AG10803 (cell line): ENCODE data around the gene CDK2AP2.

Source experiments
- DNase-seq: peaks from one replicate; pipeline ENCODE4 v3.0.0; 2010; ENCODE audit warnings: low read depth
- H3K4me3 ChIP-seq: 2 replicates; pipeline ENCODE4 v1.5.1; 2011; ENCODE audit warnings: mild to moderate bottlenecking, low read length, control low read depth
- CTCF ChIP-seq: conservative IDR thresholded peaks from 2 replicates; pipeline ENCODE4 v1.5.1; 2011; ENCODE audit warnings: mild to moderate bottlenecking, low read length, control low read depth, inconsistent platforms

The CDK2AP2 gene

GRCh38 chr11:67497656-67498291 lies 10.2 kb downstream of the CDK2AP2 start:
- no peak for TF ChIP-seq CTCF

GRCh38 chr11:67496113-67496512 lies 11.8 kb downstream of the CDK2AP2 start:
- no peak overlapping the region for H3K4me3 ChIP-seq
- DNase-seq = no peak
- no peak for TF ChIP-seq CTCF

More at GRCh38 chr11:67497656-67498291, 10.2 kb downstream of the CDK2AP2 start:
- H3K4me3 ChIP-seq = no peak overlapping the region
- DNase-seq = no peak

- no peak overlapping the region for H3K4me3 ChIP-seq
- TF ChIP-seq CTCF = no peak
- no peak for DNase-seq
Observed at GRCh38 chr11:67495234-67496005, 12.5 kb downstream of the CDK2AP2 start.

GRCh38 chr11:67494371-67495233 lies 13.4 kb downstream of the CDK2AP2 start:
- TF ChIP-seq CTCF = no peak
- DNase-seq = no peak
- H3K4me3 ChIP-seq = no peak overlapping the region

- TF ChIP-seq CTCF = no peak
- H3K4me3 ChIP-seq = no peak overlapping the region
- DNase-seq = no peak
Observed at GRCh38 chr11:67493548-67494370, 14.2 kb downstream of the CDK2AP2 start.

GRCh38 chr11:67492801-67493547 lies 15.0 kb downstream of the CDK2AP2 start:
- H3K4me3 ChIP-seq = no peak overlapping the region
- no peak for TF ChIP-seq CTCF
- no peak for DNase-seq
